NCI-H69 (cell line): ENCODE results near the gene SYNGR4.

Source experiments
- DNase-seq: peaks from one replicate; lab custom pipeline; 2025; lab: John Stamatoyannopoulos, UW

Gene SYNGR4, protein sequence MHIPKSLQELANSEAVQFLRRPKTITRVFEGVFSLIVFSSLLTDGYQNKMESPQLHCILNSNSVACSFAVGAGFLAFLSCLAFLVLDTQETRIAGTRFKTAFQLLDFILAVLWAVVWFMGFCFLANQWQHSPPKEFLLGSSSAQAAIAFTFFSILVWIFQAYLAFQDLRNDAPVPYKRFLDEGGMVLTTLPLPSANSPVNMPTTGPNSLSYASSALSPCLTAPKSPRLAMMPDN

GRCh38 chr19:48363810-48364597, at the start of gene SYNGR4, which contains the start of gene TMEM143:
TSS of gene SYNGR4 (plus strand) at chr19:48364367. CDS start at chr19:48365843, 1,476 bp downstream.
TSS of gene TMEM143 (minus strand) at chr19:48363940. CDS start at chr19:48363920, 20 bp downstream.
- peak; percentile 100 for DNase-seq

DNA sequence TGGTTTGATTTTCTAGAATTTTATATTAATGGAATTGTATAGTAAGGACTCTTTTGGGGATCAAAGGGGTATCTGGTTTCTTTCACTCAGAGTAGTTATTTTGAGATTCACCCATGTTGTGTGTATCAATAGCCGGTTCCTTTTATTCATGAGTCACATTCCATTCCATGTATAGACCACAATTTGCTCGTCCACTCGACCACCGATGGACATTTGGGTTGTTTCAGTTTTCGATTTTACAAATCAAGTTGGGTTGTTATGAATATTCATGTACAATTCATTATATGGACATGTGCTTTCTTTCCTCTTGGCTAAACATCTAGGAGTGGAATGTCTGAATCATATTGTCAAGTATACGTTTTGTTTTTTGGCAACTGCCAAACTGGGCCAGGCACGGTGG, 48.5 kb upstream of the SYNGR4 start:
- no peak for DNase-seq

DNA sequence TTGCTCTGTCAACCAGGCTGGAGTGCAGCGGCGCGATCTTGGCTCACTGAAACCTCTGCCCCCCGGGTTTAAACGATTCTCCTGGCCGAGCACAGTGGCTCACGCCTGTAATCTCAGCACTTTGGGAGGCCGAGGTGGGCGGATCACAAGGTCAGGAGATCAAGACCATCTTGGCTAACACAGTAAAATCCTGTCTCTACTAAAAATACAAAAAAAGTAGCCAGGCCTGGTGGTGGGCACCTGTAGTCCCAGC, 46.5 kb upstream of the SYNGR4 start:
- DNase-seq: peak; percentile 72

- DNase-seq: no peak
These were observed 45.7 kb upstream of the SYNGR4 start for GRCh38 chr19:48318286-48318987.

- DNase-seq: peak; percentile 93
These were observed 44.3 kb upstream of the SYNGR4 start for GRCh38 chr19:48319647-48320541.

DNA sequence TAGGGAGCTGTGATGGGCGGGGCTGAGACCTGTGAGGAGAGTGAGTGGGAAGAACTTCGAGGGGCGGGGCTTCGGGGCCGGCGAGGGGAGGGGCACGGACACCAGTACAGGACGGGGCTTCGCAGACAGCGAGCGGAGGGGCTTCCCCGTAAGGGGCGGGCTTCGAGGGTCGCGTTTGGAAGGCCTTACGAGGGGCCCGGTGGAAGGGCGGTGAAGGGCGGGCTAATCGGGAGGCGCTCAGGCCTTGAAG, 42.9 kb upstream of the SYNGR4 start:
- DNase-seq: peak; percentile 98

GRCh38 chr19:48321622-48322591, 42.3 kb upstream of the SYNGR4 start:
- peak; percentile 99 for DNase-seq

DNA sequence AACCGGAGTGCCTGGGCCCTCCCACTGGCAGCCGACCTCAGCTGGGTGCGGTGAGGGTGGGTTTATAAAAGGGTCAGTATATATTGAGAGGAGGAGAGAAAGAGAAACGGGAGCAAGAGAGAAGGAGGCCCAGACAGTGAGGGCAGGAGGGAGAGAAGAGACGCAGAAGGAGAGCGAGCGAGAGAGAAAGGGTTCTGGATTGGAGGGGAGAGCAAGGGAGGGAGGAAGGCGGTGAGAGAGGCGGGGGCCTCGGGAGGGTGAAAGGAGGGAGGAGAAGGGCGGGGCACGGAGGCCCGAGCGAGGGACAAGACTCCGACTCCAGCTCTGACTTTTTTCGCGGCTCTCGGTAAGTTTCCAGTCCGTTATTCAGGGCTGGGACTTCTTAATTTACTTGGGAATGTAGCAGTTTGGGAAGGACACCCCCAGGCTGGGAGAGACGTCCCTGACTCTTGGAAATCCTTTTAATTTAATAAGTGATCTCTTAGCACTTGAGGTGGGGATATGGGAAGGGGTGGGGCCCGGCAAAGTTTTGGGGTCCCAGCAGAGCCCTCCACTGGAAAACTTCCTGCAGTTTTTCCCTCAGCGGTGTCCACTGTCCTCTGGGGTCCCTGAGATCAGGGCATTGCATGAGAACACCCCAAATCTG, 38.8 kb upstream of the SYNGR4 start, which contains the start of gene EMP3:
Gene EMP3, plus strand, starts transcription at position 288 of the 646 bp plus-strand sequence. CDS start 1,293 bp downstream, outside the sequence.
- DNase-seq: peak; percentile 91

- peak; percentile 67 for DNase-seq
These were observed 34.8 kb upstream of the SYNGR4 start for GRCh38 chr19:48329167-48329891.

DNA sequence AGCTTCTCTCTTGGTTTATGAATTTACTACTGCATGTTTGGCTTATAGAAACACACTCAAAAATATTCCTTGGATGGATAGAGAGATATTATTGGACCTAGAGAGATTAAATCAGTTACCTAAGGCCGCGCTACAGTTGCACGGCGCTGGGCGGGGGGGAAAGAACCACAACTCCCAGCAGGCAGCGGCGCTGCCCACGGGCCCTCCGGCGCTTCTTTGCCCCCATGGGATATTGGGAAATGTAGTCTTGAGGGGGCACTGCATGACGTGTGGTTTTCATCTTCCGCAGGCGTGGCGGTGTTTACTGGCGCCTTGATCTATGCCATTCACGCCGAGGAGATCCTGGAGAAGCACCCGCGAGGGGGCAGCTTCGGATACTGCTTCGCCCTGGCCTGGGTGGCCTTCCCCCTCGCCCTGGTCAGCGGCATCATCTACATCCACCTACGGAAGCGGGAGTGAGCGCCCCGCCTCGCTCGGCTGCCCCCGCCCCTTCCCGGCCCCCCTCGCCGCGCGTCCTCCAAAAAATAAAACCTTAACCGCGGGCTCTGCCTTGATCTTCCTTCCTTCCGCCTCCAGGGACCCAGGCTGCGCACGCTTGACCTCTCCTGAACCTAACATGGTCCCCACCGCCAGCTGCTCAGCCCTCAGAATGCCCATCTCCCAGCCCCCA, 34.0 kb upstream of the SYNGR4 start:
- DNase-seq: peak; percentile 98

DNA sequence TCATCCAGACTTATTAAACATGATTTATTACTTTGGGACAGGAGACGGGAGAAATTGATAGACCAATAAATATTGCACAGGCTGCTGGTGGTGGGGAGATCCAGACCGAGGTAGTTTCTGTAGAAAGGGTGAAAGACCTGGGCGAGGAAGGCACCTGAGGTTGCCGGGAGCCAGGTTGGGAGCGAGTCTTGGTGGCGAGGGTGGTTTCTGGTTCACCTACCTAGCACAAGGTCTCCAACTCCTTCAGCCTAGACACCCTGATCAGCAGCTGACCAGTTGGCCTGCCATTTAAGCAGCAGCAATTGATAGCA, 31.9 kb upstream of the SYNGR4 start:
- DNase-seq: no peak

DNA sequence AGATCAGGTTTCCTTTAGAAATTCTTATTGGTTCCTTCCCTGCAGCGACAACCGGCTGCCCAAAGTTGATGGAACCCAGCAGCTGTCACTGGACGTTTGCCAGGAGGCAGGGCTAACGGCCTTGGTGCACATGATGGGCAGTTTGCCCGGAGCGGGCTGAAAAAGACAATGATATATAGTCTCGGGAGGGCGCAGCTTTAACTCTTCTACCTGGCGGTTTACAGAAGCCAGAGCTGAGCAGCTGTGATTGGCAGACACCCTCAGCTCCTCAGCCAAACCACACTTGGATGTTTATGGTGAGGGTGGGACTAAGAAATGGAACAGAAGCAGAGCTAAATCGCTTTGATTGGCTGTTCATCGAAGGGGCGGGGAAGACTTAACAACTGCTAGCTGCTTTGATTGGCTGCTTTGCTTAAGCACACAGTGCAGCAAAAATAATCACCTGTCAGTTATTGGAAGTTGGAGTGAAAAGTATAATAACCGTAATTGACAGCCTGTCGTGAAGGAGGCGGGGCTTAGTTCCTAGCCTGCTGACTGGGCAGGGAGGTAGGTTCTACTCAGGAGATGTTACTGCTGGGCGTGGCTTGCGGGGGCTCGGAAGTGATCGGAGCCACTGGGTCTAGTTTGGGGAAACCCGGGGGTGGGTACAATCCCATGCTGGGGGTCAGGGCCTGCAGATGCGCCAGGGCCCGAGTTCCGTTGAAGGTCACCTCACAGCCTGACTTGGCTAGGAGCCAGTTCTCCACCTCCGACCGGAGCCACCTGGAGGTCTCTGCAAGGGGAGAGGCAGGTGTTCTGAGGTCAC, 31.3 kb upstream of the SYNGR4 start:
- peak; percentile 100 for DNase-seq

GRCh38 chr19:48333467-48334384, 30.4 kb upstream of the SYNGR4 start:
- peak; percentile 98 for DNase-seq

DNA sequence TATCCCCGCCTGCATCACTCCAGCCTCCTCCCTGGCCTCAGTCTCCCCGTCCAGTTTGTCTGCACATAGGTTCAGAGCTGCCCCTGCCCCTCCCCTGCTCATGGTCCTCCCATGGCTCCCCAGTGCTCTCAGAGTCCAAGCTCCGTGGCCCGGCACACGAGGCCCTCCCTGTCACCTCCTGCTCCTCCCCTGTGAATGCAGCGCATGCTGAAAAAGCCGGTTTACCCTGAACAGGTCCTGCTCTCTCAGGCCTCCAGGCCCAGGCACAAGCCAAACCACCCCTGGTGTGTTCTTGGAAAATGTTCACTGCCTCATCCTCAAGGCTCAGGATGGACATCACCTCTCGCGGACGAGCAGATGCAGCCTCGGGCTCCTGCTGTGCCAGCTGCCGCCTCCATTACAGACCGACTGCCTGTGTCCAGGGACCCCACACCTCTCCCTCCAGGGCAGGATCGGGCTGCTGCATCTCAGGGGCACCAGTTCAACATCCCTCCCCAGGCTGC, 25.9 kb upstream of the SYNGR4 start:
- DNase-seq: peak; percentile 42

DNA sequence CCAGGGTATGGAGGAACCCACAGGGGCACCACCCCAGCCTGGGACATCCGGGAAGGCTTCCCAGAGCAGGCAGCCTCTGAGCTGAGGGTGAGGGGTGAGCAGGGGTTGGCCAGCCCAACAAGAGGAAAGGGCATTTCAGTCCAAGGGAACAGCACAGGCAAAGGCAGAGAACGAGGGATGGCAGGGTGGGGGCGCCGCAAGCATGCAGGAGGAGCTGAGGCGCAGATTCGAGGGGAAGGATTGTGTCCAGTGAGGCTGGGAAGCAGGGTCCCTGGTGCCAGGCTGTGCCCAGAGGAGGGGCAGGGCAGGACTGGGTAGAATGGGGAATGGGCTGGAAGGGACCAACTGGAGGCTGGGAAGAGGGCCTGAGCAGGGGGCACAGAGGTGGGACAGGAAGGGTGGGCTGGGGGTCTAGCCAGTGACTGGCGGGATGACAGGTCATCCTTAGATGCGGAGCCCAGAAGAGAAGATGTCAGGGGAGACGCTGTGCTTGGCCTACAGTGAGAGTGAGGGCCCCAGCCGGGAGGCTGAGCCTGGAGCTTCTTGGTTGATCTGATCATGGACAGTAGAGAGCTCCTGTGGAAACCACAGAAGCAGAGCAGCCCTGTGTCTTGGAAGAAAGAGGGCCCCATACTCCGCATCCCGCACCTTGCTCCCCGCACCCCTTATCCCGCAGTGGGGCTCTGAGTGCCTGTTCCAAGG, 25.2 kb upstream of the SYNGR4 start:
- no peak for DNase-seq

- peak; percentile 99 for DNase-seq
These were observed 23.2 kb upstream of the SYNGR4 start for GRCh38 chr19:48340995-48341394.
